HCT116 (cell line): ENCODE data around the gene PMS1.

Experiments used
- EZH2 ChIP-seq: fragments of 200-600 bp; sonication (generic); IDR thresholded peaks from 2 replicates; pipeline ENCODE4 v1.6.1; 2017; ENCODE audit warnings: antibody characterized with exemption, mixed run types
- EZH2phosphoT487 ChIP-seq: fragments of 200-600 bp; IDR thresholded peaks from 2 replicates; pipeline ENCODE4 v1.6.1; 2018; ENCODE audit warnings: antibody characterized with exemption, borderline replicate concordance
- JUND ChIP-seq: IDR thresholded peaks from 2 replicates; pipeline ENCODE4 v1.6.1; 2012
- POLR2A ChIP-seq: IDR thresholded peaks from 2 replicates; pipeline ENCODE4 v1.7.0; 2011; ENCODE audit warnings: borderline replicate concordance; ENCODE audit not compliant: insufficient read depth, insufficient read length; ENCODE audit errors: extremely low read depth
- RAD21 ChIP-seq: IDR thresholded peaks from 2 replicates; pipeline ENCODE4 v1.6.1; 2012; ENCODE audit warnings: low read depth, mild to moderate bottlenecking
- SIN3A ChIP-seq: IDR thresholded peaks from 2 replicates; pipeline ENCODE4 v1.6.1; 2012; ENCODE audit warnings: low read depth
- SP1 ChIP-seq: IDR thresholded peaks from 2 replicates; pipeline ENCODE4 v1.6.1; 2012; ENCODE audit warnings: low read depth
- TCF7L2 ChIP-seq: IDR thresholded peaks from 2 replicates; pipeline ENCODE4 v1.7.0; 2011; ENCODE audit warnings: borderline replicate concordance, inconsistent platforms; ENCODE audit not compliant: insufficient read depth, insufficient read length; ENCODE audit errors: extremely low read depth
- ZFX ChIP-seq: fragments of 450-650 bp; IDR thresholded peaks from 2 replicates; pipeline ENCODE4 v1.6.1; 2017
- TF ChIP-seq, protein P1 (sequence below), 3 experiments: fragments of 200-600 bp in 1 of 3; sonication (generic) in 1 of 3; IDR thresholded peaks in 2 of 3; conservative IDR thresholded peaks in 1 of 3; 2 replicates each; pipeline ENCODE4 v1.5.1; 2012 to 2017; ENCODE audit warnings: low read depth in 2 of 3, low read length in 2 of 3, antibody characterized with exemption in 1 of 3, borderline replicate concordance in 1 of 3, control low read depth in 1 of 3, mild to moderate bottlenecking in 1 of 3, mixed read lengths in 1 of 3, mixed run types in 1 of 3, moderate library complexity in 1 of 3; ENCODE audit not compliant: insufficient read depth in 1 of 3
- TF ChIP-seq, protein P2 (sequence below): IDR thresholded peaks from 2 replicates; pipeline ENCODE4 v1.6.1; 2012

DNA sequence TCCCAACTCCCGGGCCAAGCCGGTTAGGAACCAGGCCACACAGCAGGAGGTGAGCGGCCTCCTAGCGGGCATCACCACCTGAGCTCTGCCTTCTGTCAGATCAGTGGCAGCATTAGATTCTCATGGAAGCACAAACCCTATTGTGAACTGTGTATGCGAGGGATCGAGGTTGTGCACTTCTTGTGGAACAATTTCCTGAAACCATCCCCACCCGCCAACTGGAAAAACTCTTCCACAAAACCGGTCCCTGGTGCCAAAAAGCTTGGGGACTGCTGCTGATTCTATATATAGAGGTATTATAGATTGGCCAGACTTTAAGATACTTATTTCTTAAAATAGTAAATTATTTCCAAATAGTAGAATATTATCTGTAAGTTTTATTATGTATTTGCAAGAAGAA is 89.4 kb downstream of the PMS1 start:
- TF ChIP-seq EZH2phosphoT487 (no peak), ZFX (no peak), EZH2 (no peak), JUND (no peak), POLR2A (no peak), SIN3A (no peak), TCF7L2 (no peak), SP1 (no peak), RAD21 (no peak)
- TF ChIP-seq, protein P1, sequence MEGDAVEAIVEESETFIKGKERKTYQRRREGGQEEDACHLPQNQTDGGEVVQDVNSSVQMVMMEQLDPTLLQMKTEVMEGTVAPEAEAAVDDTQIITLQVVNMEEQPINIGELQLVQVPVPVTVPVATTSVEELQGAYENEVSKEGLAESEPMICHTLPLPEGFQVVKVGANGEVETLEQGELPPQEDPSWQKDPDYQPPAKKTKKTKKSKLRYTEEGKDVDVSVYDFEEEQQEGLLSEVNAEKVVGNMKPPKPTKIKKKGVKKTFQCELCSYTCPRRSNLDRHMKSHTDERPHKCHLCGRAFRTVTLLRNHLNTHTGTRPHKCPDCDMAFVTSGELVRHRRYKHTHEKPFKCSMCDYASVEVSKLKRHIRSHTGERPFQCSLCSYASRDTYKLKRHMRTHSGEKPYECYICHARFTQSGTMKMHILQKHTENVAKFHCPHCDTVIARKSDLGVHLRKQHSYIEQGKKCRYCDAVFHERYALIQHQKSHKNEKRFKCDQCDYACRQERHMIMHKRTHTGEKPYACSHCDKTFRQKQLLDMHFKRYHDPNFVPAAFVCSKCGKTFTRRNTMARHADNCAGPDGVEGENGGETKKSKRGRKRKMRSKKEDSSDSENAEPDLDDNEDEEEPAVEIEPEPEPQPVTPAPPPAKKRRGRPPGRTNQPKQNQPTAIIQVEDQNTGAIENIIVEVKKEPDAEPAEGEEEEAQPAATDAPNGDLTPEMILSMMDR (IDR thresholded peaks at IDR 0.05 in 2 of 3, conservative IDR thresholded peaks at IDR 0.05 in 1 of 3; ENCODE audit: borderline replicate concordance in 1 of 3, insufficient read depth in 1 of 3, low read depth in 2 of 3, low read length in 2 of 3) = no peak
- TF ChIP-seq, protein P2, sequence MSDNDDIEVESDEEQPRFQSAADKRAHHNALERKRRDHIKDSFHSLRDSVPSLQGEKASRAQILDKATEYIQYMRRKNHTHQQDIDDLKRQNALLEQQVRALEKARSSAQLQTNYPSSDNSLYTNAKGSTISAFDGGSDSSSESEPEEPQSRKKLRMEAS = no peak
